GM21529 (cell line): ENCODE results near the gene MYL3.
"Not testable (repeated sequence)": the region's sequence is repeated elsewhere in the genome, so short reads cannot be mapped to it uniquely, and the experiment has no call there.

Source experiments
- ATAC-seq: cut with Tn5 transposase; IDR thresholded peaks from one replicate; pipeline ENCODE4 v1.9.1; 2021; ENCODE audit not compliant: unreplicated experiment

Gene MYL3

GRCh38 chr3:46831316-46831715 is 31.9 kb downstream of the MYL3 start:
- no peak for ATAC-seq

DNA sequence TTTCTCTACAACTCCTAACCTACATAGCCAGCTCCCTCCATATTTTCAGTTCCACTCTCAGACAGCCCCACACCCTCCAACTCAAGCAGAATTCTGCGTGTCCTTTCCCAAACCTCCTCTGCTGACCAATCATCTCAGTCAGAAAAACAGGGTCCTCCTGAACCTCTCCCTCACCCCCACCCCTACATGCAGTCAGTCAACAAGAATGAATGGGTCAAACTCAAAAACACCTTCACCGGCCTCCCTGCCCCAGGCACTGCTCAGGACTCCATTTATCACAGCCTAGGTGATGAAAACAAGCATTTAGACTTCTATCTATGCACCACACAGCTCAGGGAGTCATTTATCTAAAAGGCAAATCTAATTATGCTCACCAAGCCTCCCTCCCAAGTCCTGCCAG is 32.4 kb downstream of the MYL3 start:
- ATAC-seq, result no peak

- ATAC-seq, result peak; percentile 64
Observed at GRCh38 chr3:46829699-46830208, 33.5 kb downstream of the MYL3 start.

DNA sequence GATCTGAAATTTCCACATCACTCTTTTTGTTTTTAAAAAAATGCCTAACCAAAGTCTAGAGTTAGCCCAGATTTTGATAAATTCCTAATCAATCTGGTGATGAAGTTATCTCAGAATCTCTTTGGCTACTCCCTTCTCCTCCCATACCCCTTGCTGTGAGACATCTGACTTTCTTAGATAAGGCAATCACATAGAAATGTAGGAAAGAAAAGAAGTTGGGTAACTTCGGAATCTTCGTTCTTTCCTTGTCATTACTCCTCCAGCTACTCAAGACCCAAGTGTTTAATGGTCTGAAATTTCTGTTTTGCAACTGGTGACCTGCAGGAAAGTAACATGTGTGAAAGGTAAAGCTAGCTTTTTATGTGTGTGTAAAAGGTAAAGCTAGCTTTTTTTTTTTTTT is 37.8 kb downstream of the MYL3 start:
- no peak for ATAC-seq

DNA sequence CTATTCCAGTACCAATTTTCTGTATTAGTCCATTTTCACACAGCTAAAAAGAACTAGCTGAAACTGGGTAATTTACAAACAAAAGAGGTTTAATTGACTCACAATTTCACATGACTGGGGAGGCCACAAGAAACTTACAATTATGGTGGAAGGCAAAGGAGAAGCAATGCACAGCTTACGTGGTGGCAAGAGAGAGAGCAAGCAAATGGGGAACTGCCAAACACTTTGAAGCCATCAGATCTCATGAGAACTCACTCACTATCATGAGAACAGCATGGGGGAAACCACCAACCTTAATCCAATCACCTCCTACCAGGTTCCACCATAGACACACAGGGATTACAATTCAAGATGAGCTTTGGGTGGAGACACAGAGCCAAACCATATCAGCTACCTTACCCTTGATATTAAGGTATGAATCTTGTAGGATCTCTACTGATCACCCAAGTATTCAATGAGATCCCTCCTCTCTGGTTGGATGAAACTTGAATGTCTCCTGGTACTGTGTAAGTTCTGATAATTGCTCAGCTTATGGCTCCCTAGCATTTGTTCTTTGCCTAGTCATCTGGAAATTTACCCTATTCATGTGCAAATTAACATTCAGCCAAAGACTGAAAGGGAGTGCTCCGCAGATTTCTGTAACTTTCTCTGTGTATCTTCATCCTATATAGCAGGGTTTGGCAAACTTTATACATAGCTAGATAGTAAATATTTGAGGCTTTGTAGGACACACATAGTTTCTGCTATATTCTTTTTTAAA is 38.9 kb downstream of the MYL3 start:
- no peak for ATAC-seq

GRCh38 chr3:46823314-46823713 is 39.9 kb downstream of the MYL3 start:
- ATAC-seq, result not testable (repeated sequence)

- no peak for ATAC-seq
Observed at GRCh38 chr3:46821553-46821952, 41.7 kb downstream of the MYL3 start.

GRCh38 chr3:46820852-46821251 is 42.4 kb downstream of the MYL3 start:
- no peak for ATAC-seq

- ATAC-seq, result no peak
Observed at GRCh38 chr3:46812237-46812791, 50.9 kb downstream of the MYL3 start.

DNA sequence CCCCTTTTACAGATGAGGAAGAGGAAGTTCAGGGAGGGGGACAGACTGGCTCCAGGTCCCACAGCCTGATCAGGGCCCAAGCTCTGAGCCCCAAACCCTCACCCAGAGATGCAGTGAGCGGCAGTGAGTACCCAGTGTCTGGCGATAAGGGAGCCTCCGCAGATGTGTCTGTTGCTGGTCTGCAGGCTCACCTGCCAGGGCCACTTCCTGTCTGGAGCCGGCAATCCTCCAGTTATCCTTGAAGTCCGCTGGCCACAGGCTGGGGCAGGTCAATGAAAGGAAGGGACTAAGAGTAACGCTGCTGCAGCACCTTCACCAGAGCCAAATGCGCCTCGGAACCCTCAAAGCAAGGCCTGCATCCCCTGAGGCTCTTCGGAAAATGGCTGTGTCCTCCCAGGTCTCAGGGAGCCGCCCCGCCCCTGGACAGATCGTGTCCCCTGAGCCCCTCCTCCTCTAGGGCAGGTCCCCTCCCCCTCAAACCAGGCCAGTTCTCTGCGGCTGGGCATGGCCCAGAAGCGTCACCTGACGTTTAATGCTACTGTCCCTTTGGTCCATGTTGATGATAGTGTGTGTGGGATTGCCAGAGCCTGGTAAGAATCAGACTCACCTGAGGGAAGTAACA is 51.5 kb downstream of the MYL3 start:
- ATAC-seq, result no peak

- ATAC-seq, result not testable (repeated sequence)
Observed at GRCh38 chr3:46808766-46809165, 54.5 kb downstream of the MYL3 start.
